NT2/D1 (cell line): Measurements from ENCODE around the gene TENM4.

Source experiments
- DNase-seq: peaks from one replicate; pipeline ENCODE4 v3.0.0-alpha.2; 2011; ENCODE audit warnings: low read depth, low spot score
- H3K27me3 ChIP-seq: 2 replicates; pipeline ENCODE4 v1.6.0; 2011; ENCODE audit warnings: mild to moderate bottlenecking; ENCODE audit not compliant: insufficient read length, insufficient read depth
- H3K36me3 ChIP-seq: 2 replicates; pipeline ENCODE4 v1.6.1; 2011; ENCODE audit warnings: mild to moderate bottlenecking, low read length, mixed read lengths; ENCODE audit not compliant: insufficient read depth, insufficient read length
- H3K4me1 ChIP-seq: 2 replicates; pipeline ENCODE4 v1.5.1; 2011; ENCODE audit not compliant: insufficient read depth, insufficient read length
- H3K4me3 ChIP-seq: 2 replicates; pipeline ENCODE4 v1.5.1; 2011; ENCODE audit warnings: low read depth; ENCODE audit not compliant: insufficient read length
- H3K9ac ChIP-seq: 2 replicates; pipeline ENCODE4 v1.6.0; 2011; ENCODE audit warnings: low read depth; ENCODE audit not compliant: insufficient read length
- H3K9me3 ChIP-seq: 2 replicates; pipeline ENCODE4 v1.5.1; 2011; ENCODE audit warnings: mild to moderate bottlenecking, low read length; ENCODE audit not compliant: insufficient read depth
- SUZ12 ChIP-seq: IDR thresholded peaks from 2 replicates; pipeline ENCODE4 v1.6.1; 2011; ENCODE audit not compliant: insufficient read length, insufficient read depth; ENCODE audit errors: extremely low read depth
- YY1 ChIP-seq: IDR thresholded peaks from 2 replicates; pipeline ENCODE4 v1.6.1; 2011; ENCODE audit not compliant: insufficient read length, insufficient read depth
- ZNF274 ChIP-seq: IDR thresholded peaks from 2 replicates; pipeline ENCODE4 v1.6.1; 2011; ENCODE audit warnings: mild to moderate bottlenecking, low read depth, low read length

Gene TENM4

DNA sequence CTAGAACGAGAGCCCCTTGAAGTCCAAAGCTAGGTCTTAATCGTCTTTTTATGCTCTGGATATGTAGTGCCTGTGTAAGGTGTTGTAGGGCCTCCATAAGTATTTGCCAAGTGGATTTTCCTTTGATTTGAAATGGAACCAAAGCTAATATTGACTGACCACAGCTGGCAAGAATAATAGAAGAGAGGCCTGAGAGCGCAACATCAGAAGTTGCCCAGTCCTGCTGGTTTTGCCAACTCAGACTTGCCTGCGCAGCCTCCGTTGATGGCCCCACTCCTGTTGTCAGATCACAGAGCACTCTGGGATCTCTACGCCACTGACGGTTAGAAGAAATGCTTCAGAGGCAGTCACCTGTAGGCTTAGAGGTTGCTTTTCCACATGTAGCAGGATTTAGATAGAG is 251.2 kb downstream of the TENM4 start:
- peaks cover 6% of the 10 kb centered on the region; the same call in 1 of the 2 replicates for H3K9me3 ChIP-seq
- no peak for DNase-seq
- H3K36me3 ChIP-seq: no peaks in the 10 kb centered on the region
- no peaks in the 10 kb centered on the region for H3K4me1 ChIP-seq
- no peak overlapping the region for H3K4me3 ChIP-seq
- TF ChIP-seq SUZ12 (no peak), YY1 (no peak), ZNF274 (no peak)
- no peak overlapping the region for H3K9ac ChIP-seq
- no peaks in the 10 kb centered on the region for H3K27me3 ChIP-seq

DNA sequence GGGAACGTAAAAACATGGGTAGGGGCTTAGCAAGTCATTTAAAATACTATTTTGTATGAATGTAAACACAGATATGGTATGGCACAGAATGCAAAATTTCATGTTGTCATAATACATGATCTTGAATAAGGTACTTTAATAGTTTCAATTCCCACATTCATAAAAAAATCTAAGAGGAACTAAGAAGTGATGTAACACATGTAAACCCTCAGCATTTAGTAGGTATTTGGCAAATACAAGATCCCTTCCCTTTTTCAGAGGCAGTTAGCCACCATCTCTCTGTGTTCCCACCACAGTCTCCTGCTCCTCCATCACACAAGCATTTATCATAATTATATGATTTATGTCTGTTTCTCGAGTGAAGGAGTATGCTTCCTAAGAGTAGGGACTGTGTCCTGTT is 251.8 kb downstream of the TENM4 start:
- no peaks in the 10 kb centered on the region for H3K36me3 ChIP-seq
- no peak overlapping the region for H3K4me3 ChIP-seq
- H3K9ac ChIP-seq: no peak overlapping the region
- H3K4me1 ChIP-seq: no peaks in the 10 kb centered on the region
- H3K27me3 ChIP-seq: no peaks in the 10 kb centered on the region
- no peak for DNase-seq
- H3K9me3 ChIP-seq: peaks cover 6% of the 10 kb centered on the region; the same call in 1 of the 2 replicates
- TF ChIP-seq YY1 (no peak), SUZ12 (no peak), ZNF274 (no peak)

DNA sequence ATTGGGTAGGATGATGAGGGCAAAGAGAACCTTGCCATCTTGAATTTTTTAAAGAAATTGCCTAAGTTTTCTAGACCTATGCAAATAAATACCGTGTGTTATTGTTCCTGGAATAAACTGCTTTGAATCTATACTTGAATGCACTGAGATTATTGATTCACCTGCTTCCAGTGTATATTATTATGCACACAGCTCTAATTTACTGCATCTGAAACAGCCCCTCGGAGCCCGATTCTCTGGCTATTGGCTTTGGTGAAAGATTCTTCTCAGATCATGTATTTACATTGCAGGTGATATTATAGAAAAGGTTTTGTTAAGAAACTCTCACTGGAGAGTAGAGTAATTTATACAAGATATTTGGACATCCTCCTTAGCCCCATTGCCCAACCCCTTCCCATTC is 254.2 kb downstream of the TENM4 start:
- H3K4me1 ChIP-seq: no peaks in the 10 kb centered on the region
- H3K4me3 ChIP-seq: no peak overlapping the region
- H3K27me3 ChIP-seq: no peaks in the 10 kb centered on the region
- TF ChIP-seq YY1 (no peak), SUZ12 (no peak), ZNF274 (no peak)
- no peaks in the 10 kb centered on the region for H3K36me3 ChIP-seq
- H3K9ac ChIP-seq: no peak overlapping the region
- no peaks in the 10 kb centered on the region for H3K9me3 ChIP-seq
- no peak for DNase-seq

DNA sequence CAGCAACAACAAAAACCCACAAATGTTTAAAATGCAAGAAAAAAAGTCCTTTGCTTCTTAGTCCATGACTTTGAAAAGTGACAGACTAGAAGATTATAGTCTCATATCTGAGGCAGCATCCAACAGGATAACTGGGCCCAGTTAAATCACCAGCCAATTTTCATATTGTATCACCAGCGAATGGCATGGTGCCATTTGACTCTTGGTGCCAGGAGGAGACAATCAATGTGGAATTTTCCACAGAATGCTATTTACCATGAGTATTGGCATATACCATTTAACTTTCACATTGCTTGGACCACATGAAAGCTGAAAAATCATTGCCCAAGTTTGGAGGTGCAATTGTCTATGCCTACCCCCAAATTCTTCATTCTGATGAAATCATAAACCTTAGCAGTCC is 255.5 kb downstream of the TENM4 start:
- Histone ChIP-seq H3K9me3 (no peaks in the 10 kb centered on the region), H3K36me3 (no peaks in the 10 kb centered on the region), H3K4me1 (no peaks in the 10 kb centered on the region), H3K27me3 (no peaks in the 10 kb centered on the region), H3K4me3 (no peak overlapping the region), H3K9ac (no peak overlapping the region)
- no peak for DNase-seq
- TF ChIP-seq YY1 (no peak), SUZ12 (no peak), ZNF274 (no peak)

DNA sequence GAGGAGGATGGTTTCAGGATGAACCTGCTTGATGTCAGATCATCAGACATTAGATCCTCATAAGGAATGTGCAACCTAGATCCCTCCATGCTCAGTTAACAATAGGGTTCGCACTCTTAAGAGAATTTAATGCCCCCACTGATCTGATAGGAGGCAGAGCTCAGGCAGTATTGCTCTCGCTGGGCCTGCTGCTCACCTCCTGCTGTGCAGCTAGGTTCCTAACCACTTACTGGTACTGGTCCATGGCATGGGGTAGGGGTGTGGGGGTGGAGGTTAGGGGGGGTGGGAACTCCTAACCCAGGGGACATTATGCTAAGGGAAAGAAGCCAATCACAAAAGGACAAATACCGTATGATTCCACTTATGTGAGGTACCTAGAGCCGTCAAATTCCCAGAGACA is 256.5 kb downstream of the TENM4 start:
- Histone ChIP-seq H3K9me3 (no peaks in the 10 kb centered on the region), H3K27me3 (no peaks in the 10 kb centered on the region), H3K9ac (no peak overlapping the region), H3K4me3 (no peak overlapping the region), H3K36me3 (no peaks in the 10 kb centered on the region), H3K4me1 (no peaks in the 10 kb centered on the region)
- TF ChIP-seq ZNF274: no peak
- no peak for TF ChIP-seq SUZ12
- no peak for TF ChIP-seq YY1
- no peak for DNase-seq

DNA sequence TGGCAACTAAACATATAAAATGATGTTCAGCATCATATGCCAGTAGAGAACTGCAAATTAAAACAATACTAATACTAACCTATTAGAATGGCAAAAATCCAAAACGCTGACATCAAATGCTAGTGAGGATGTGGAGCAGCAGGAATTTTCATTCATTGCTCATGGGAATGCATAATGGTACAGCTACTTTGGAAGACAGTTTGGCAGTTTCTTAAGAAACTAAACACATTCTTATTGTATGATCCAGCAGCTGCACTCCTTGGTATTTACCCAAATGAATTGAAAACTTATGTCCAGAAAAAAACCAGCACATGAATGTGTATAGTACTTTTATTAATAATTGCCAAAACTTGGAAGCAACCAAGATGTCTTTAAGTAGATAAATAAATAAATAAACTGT is 258.0 kb downstream of the TENM4 start:
- Histone ChIP-seq H3K9ac (no peak overlapping the region), H3K9me3 (no peaks in the 10 kb centered on the region)
- no peak for DNase-seq

DNA sequence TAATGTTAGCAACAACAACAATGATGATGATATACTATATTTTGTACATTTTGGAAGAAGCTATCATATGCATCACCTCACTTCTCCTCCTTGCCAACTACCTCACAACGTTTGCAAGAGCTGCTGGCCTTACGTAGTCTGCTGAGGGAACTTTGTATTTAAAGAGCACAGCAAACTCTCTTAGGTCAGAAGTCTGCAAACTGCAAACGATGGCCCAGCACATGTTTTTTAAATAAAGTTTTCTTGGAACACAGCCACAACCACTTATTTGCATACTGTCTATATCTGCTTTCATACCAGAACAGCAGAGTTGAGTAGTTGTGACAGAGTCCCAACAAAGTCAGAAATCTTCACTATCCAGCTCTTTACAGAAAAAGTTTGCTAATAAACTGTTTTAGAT is 261.7 kb downstream of the TENM4 start:
- TF ChIP-seq SUZ12 (no peak), ZNF274 (no peak), YY1 (no peak)
- no peaks in the 10 kb centered on the region for H3K9me3 ChIP-seq
- H3K27me3 ChIP-seq: no peaks in the 10 kb centered on the region
- no peak overlapping the region for H3K9ac ChIP-seq
- DNase-seq: no peak
- no peak overlapping the region for H3K4me3 ChIP-seq
- H3K4me1 ChIP-seq: no peaks in the 10 kb centered on the region
- no peaks in the 10 kb centered on the region for H3K36me3 ChIP-seq

More for the DNA sequence above, 258.0 kb downstream of the TENM4 start:
- no peaks in the 10 kb centered on the region for H3K27me3 ChIP-seq
- no peak overlapping the region for H3K4me3 ChIP-seq
- TF ChIP-seq ZNF274 (no peak), YY1 (no peak), SUZ12 (no peak)
- no peaks in the 10 kb centered on the region for H3K36me3 ChIP-seq
- H3K4me1 ChIP-seq: no peaks in the 10 kb centered on the region
